HepG2 (cell line): ENCODE data around the gene ZBTB7A. TPM values are rescaled to one million over a fixed set of nuclear protein-coding genes. Genes with fewer than 3 reads are reported as not detected.
A peak's percentile ranks its signal among the peaks of the same experiment; 100 is the strongest.

Source experiments
- AGO2 ChIP-seq: fragments of 200-400 bp; formaldehyde crosslinking; optimal IDR thresholded peaks from 2 replicates; pipeline ENCODE3; 2017; ENCODE audit warnings: mild to moderate bottlenecking, low read depth, low read length, moderate library complexity
- CENPX ChIP-seq: sonication (generic); formaldehyde crosslinking; IDR thresholded peaks from 2 replicates; pipeline ENCODE4 v1.9.0; 2021; ENCODE audit warnings: mild to moderate bottlenecking, missing genetic modification reagents, moderate library complexity
- FOXM1 ChIP-seq: sonication (generic); formaldehyde crosslinking; IDR thresholded peaks from 2 replicates; pipeline ENCODE4 v1.5.0; 2020; ENCODE audit warnings: missing genetic modification reagents
- KMT2B ChIP-seq: IDR thresholded peaks from 2 replicates; pipeline ENCODE4 v1.6.1; 2016; ENCODE audit warnings: missing genetic modification reagents, missing compliant biosample characterization
- MIER2 ChIP-seq: IDR thresholded peaks from 2 replicates; pipeline ENCODE4 v1.6.1; 2016; ENCODE audit warnings: missing biosample characterization, missing genetic modification reagents
- NONO ChIP-seq, 2 experiments: fragments of 450-650 bp in 1 of 2; sonication (generic) in 1 of 2; formaldehyde crosslinking in 1 of 2; IDR thresholded peaks in 1 of 2; conservative IDR thresholded peaks in 1 of 2; 2 replicates each; pipeline versions ENCODE4 v1.6.1 to v1.8.0; 2017 to 2022; ENCODE audit warnings: mild to moderate bottlenecking in 1 of 2, missing genetic modification reagents in 1 of 2, moderate library complexity in 1 of 2
- PHF20 ChIP-seq: sonication (generic); formaldehyde crosslinking; IDR thresholded peaks from 2 replicates; pipeline ENCODE4 v1.5.0; 2020; ENCODE audit warnings: mild to moderate bottlenecking, missing genetic modification reagents
- TEF ChIP-seq: sonication (generic); formaldehyde crosslinking; IDR thresholded peaks from 2 replicates; pipeline ENCODE4 v1.5.0; 2020; ENCODE audit warnings: missing genetic modification reagents
- UBTF ChIP-seq: sonication (generic); formaldehyde crosslinking; IDR thresholded peaks from 2 replicates; pipeline ENCODE4 v1.4.0; 2020; ENCODE audit warnings: mild to moderate bottlenecking, missing genetic modification reagents
- ZFP36L2 ChIP-seq: sonication (generic); formaldehyde crosslinking; IDR thresholded peaks from 2 replicates; pipeline ENCODE4 v1.4.0; 2020; ENCODE audit warnings: missing genetic modification reagents
- ZNF207 ChIP-seq: fragments of 450-650 bp; IDR thresholded peaks from 2 replicates; pipeline ENCODE4 v1.6.1; 2016; ENCODE audit warnings: antibody characterized with exemption, borderline replicate concordance
- ZNF318 ChIP-seq: sonication (generic); formaldehyde crosslinking; IDR thresholded peaks from 2 replicates; pipeline ENCODE4 v1.4.0; 2020; ENCODE audit warnings: mild to moderate bottlenecking, missing genetic modification reagents
- ZNF569 ChIP-seq: sonication (generic); formaldehyde crosslinking; IDR thresholded peaks from 2 replicates; pipeline ENCODE4 v1.5.0; 2020; ENCODE audit warnings: mild to moderate bottlenecking, missing genetic modification reagents, moderate library complexity, borderline replicate concordance
- ZNF703 ChIP-seq: sonication (generic); formaldehyde crosslinking; IDR thresholded peaks from 2 replicates; pipeline ENCODE4 v1.5.1; 2020; ENCODE audit warnings: missing genetic modification reagents, mild to moderate bottlenecking, moderate library complexity, borderline replicate concordance
- ZNF816 ChIP-seq: sonication (generic); formaldehyde crosslinking; IDR thresholded peaks from 2 replicates; pipeline ENCODE4 v1.8.0; 2022; ENCODE audit warnings: missing genetic modification reagents, mild to moderate bottlenecking, borderline replicate concordance
- polyA plus RNA-seq, 8 experiments: library from polyadenylated mRNA; depleted of rRNA in 3 of 8; stranded (reverse) in 7 of 8; unstranded in 1 of 8; fragments of >200 nt; fragmentation: Illumina TruSeq in 4 of 8; extraction: Trizol in 4 of 8; gene quantifications; 2 replicates each; pipeline versions ENCODE4 v1.2.1 to v1.2.3, GENCODE V29; 2011 to 2016; ENCODE audit warnings: low read depth in 4 of 8, missing spikeins in 1 of 8, mixed read lengths in 1 of 8; ENCODE audit not compliant: insufficient read depth in 1 of 8
- total RNA-seq, 5 experiments: library from RNA; depleted of rRNA; stranded (reverse); fragments of >200 nt; fragmentation: Illumina TruSeq; extraction: Trizol; gene quantifications; 2 replicates each; pipeline ENCODE4 v1.2.3, GENCODE V29; 2016; ENCODE audit warnings: low read depth in 1 of 5
- TF ChIP-seq, protein P1 (sequence below): sonication (generic); formaldehyde crosslinking; IDR thresholded peaks from 2 replicates; pipeline ENCODE4 v1.5.0; 2020; ENCODE audit warnings: mild to moderate bottlenecking, missing genetic modification reagents, moderate library complexity

The ZBTB7A gene
- total and polyA plus RNA-seq, 2 of the 13 experiments (the other 11 are each of a cell fraction or from before 2014, with no cell fraction given): 3.6 to 4.0 TPM

DNA sequence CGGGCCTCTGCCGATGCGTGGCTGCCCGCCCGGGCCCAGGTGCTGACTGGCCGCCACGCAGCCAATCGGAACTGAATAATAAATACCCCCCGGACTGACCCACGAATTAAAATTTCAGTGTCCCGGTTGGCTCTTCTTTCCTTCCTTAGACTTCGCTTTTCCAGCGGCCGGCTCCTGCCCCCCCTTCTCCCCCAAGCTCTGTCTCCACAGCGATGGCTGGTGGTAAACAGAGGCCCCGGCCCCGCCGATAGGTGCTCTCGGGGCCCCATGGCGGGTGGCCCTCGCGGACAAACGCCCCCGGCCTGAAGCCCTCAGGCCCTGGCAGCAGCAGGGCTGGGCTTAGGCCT is 2.6 kb downstream of the ZBTB7A start (continued):
- no peak for TF ChIP-seq NONO (IDR thresholded peaks at IDR 0.05)
- no peak for TF ChIP-seq NONO (CRISPR knock-in tag; conservative IDR thresholded peaks at IDR 0.05)
- TF ChIP-seq FOXM1: no peak
- TF ChIP-seq UBTF (CRISPR knock-in tag): peak; percentile 14; the same call in 1 of the 2 replicates
- TF ChIP-seq KMT2B (CRISPR knock-in tag): no peak
- TF ChIP-seq MIER2 (CRISPR knock-in tag): no peak
- TF ChIP-seq, protein P1, sequence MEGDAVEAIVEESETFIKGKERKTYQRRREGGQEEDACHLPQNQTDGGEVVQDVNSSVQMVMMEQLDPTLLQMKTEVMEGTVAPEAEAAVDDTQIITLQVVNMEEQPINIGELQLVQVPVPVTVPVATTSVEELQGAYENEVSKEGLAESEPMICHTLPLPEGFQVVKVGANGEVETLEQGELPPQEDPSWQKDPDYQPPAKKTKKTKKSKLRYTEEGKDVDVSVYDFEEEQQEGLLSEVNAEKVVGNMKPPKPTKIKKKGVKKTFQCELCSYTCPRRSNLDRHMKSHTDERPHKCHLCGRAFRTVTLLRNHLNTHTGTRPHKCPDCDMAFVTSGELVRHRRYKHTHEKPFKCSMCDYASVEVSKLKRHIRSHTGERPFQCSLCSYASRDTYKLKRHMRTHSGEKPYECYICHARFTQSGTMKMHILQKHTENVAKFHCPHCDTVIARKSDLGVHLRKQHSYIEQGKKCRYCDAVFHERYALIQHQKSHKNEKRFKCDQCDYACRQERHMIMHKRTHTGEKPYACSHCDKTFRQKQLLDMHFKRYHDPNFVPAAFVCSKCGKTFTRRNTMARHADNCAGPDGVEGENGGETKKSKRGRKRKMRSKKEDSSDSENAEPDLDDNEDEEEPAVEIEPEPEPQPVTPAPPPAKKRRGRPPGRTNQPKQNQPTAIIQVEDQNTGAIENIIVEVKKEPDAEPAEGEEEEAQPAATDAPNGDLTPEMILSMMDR (CRISPR knock-in tag): no peak
- TF ChIP-seq AGO2: no peak
- no peak for TF ChIP-seq ZFP36L2 (CRISPR knock-in tag)
- TF ChIP-seq ZNF703: peak; percentile 24; the same call in 1 of the 2 replicates
- TF ChIP-seq PHF20 (CRISPR knock-in tag): no peak
- no peak for TF ChIP-seq ZNF569 (CRISPR knock-in tag)
- no peak for TF ChIP-seq ZNF207
- no peak for TF ChIP-seq TEF (CRISPR knock-in tag)
- TF ChIP-seq ZNF816 (CRISPR knock-in tag): no peak
- TF ChIP-seq ZNF318 (CRISPR knock-in tag): no peak
- no peak for TF ChIP-seq CENPX
